Stimulated activated CD8-positive, alpha-beta memory T cell treated with anti-CD3 and anti-CD28 coated beads, Interleukin-15, amount 100 ng/mL, for 48 hours (primary cell): ENCODE data around the gene HLA-A.

Source experiments
- DNase-seq, 2 donors: peaks; one replicate each; pipeline ENCODE4 v3.0.0-alpha.2; 2020; ENCODE audit warnings: low read depth in 2 of 2

HLA-A gene

DNA sequence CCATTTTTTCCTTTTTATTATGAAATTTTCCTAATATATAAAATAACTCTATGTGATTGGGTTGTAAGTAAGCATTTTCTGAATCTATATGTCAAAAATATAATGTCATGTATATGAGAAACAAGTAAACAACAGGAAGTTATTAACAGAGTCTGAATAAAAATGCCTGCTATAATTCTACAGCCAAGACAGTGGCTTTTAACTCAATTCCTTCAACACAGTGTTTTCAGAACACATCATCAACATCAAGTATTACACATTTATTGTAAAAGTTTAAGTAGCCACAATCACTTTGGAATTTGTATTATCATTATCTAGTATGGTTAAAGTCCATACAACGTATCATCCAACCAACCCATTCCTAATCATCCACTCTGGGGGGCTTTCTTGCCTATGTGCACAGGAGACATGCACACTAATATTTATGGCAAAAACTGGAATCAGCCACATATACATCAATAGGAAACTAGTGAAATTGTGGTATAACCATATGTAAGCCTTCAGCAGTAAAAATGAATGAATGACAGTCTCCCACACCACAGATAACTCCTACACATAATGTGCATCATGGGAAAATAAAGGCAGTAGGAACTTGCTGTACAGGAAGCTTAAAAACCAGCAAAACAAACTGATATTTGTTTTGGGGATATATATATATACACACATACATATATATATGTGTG lies 6.9 kb upstream of the HLA-A start:
- no peak for DNase-seq

DNA sequence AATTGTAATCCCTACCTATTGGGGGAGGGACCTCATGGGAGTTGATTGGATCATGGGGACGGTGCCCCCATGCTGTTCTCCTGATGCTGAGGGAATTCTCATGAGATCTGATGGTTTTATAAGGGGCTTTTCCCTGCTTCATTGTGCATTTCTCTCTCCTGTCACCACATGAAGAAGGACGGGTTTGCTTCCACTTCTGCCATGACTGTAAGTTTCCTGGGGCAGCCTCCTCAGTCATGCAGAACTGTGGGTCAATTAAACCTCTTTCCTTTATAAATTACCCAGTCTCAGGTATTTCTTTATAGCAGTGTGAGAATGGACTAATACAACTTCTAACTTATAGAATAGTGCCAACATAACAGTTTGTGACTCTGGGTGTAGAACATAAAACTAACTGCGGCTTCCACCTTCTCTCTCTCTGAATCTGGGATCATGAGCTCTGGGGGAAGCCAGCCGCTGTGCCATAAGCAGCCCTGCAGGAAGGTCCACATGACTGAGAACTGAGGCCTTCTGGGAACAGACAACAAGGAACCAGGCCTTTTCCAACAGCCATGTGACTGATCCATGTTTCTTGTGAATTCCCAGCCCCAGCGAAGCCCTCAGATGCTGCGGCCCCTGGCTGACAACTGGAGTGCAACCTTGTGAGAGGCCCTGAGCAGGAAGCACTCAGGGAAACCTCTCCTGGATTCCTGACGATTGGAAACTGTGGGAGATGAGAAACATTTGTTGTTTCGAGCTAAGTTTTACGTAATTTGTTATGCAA lies 3.4 kb upstream of the HLA-A start:
- DNase-seq = no peak

DNA sequence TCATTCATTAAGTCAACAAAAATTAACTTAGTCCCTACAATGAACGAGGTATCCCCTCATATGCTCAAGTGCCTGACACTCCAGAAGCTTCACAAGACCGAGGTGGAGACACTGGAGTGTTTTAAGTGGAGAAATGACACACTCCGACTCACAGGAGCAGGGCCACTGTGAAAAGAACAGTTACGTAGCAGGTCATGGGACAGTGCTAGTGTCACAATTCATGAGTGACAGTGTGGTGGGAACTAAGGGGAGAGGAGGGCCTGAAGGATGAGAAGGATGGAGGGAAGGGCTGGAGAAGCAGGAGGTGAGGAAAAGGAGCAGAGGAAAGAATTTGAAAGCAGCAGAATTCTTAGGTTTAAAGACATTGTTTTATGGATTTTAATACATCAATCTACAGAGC lies 1.3 kb upstream of the HLA-A start:
- no peak for DNase-seq

DNA sequence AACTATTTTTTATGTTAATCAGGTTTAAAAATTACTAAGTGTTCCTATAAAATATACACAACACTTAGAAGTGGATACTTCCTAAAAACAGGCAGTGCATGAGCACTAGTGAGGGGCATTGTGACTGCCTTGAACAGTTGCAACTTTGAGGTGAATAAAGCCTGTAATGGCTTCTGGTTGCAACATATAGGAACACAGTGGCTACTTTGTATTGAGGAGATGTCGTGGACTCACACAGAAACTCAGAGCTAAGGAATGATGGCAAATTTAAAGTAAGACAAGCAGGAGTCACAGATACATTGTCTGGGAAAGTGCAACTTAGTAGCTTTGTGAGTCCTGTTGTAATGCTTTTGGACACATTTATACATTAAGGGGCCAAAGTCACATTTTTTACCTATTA lies 861 bp upstream of the HLA-A start:
- DNase-seq = no peak

DNA sequence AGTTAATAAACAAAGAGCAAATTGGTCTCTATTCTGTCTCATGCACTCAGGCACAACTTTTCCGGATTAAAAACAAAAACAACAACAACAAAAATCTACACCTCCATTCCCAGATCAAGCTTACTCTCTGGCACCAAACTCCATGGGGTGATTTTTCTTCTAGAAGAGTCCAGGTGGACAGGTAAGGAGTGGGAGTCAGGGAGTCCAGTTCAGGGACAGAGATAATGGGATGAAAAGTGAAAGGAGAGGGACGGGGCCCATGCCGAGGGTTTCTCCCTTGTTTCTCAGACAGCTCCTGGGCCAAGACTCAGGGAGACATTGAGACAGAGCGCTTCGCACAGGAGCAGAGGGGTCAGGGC lies 437 bp upstream of the HLA-A start:
- DNase-seq = no peak

DNA sequence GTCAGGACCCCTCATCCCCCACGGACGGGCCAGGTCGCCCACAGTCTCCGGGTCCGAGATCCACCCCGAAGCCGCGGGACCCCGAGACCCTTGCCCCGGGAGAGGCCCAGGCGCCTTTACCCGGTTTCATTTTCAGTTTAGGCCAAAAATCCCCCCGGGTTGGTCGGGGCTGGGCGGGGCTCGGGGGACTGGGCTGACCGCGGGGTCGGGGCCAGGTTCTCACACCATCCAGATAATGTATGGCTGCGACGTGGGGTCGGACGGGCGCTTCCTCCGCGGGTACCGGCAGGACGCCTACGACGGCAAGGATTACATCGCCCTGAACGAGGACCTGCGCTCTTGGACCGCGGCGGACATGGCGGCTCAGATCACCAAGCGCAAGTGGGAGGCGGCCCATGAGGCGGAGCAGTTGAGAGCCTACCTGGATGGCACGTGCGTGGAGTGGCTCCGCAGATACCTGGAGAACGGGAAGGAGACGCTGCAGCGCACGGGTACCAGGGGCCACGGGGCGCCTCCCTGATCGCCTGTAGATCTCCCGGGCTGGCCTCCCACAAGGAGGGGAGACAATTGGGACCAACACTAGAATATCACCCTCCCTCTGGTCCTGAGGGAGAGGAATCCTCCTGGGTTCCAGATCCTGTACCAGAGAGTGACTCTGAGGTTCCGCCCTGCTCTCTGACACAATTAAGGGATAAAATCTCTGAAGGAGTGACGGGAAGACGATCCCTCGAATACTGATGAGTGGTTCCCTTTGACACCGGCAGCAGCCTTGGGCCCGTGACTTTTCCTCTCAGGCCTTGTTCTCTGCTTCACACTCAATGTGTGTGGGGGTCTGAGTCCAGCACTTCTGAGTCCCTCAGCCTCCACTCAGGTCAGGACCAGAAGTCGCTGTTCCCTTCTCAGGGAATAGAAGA lies 978 bp downstream of the HLA-A start:
- DNase-seq = no peak

DNA sequence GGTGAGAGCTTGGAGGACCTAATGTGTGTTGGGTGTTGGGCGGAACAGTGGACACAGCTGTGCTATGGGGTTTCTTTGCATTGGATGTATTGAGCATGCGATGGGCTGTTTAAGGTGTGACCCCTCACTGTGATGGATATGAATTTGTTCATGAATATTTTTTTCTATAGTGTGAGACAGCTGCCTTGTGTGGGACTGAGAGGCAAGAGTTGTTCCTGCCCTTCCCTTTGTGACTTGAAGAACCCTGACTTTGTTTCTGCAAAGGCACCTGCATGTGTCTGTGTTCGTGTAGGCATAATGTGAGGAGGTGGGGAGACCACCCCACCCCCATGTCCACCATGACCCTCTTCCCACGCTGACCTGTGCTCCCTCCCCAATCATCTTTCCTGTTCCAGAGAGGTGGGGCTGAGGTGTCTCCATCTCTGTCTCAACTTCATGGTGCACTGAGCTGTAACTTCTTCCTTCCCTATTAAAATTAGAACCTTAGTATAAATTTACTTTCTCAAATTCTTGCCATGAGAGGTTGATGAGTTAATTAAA lies 3.0 kb downstream of the HLA-A start:
- no peak for DNase-seq

DNA sequence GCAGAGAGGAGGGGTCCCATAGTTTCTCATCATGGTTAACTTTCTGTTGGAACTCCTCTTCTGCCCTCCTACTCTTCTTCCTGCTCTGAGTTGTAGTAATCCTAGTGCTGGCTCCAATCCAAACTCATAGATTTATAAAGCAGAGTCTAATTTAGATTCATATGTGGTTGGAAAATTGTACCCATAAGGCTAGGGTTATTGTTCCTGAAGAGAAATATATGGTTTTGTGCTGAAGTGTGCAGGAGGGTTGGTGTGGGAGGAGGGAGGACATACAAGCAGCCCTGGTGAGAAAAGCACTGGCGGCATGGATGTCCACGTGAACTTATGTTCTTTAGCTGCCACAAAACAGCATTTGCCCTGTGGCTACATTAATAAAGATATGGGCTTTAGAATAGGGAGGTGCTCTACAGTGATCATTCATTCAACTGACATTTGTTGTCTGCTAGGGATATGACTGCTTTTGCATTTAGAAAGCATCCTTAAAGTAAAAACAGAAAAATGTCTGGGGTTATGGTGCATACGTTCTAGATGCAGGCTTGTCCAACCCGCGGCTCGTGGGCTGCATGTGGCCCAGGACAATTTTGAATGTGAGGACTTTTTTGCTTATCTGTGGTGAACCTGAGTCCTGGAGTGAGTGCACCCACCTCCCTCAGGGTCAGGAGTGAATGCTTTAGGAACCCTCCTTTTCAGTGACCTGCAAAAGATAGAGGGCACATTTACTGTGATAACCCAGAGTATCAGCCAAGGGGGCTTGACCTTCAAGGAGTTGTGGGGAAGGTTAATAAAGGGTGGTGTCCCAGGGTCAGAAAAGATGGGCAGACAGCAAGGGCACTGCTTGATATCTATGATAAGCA lies 4.1 kb downstream of the HLA-A start:
- DNase-seq = no peak

DNA sequence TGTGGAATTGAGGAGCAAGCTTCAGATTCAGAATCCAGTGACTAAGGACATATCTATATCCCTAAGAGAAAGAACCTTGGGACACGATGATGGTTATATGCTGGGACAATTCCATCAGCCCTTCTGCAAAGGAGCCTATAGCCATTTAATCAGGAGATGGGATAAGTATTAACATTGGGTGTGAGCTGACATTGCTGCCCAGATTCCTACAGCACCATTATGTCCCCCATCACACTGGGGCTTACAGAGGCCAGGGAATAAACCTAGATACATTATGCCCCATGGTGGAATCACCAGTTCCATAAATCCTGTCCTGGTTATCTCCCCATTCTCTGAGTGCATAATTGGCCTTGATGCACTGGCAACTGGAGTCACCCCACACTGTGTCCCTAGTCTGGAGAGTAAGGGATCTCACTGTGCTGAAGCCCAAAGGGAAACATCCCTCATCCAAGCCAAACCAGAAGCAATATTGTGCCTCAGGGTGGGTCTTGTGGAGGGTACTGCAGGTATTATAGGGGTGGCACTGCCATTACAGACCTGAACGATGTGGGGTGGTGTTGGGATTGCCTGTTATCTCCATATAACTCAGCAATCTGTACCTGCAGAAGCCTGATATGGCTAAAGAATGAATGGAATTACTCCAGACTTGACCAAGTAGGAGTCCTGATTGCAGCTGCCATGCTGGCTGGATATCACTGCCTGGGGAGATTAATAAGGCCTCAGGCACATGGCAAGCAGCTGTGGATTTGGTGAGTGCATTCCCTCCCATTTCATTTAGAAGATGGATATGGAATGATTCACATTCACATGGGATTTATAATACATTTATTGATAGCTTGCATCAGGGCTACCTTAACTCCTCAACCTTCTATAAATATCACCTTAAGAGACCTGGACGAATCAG lies 5.0 kb downstream of the HLA-A start:
- no peak for DNase-seq

DNA sequence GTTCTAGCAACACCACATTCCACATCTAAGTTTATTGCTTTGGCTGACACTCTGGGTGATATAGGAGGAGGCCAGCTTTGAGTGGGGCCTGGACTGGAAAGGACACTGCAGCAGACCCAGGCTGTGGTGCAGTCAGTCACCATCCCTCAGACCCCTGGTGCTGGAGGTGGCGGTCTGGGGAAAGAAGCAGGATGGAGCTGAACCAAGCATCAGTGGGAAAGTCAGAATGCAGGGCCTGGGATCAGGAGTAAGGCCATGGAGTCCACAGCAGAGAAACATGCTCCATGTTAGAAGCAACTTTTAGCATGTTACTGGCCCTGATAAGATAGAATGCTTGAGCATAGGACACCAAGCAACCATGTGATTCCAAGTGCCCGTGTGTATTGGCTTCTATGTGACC lies 5.9 kb downstream of the HLA-A start:
- no peak for DNase-seq

DNA sequence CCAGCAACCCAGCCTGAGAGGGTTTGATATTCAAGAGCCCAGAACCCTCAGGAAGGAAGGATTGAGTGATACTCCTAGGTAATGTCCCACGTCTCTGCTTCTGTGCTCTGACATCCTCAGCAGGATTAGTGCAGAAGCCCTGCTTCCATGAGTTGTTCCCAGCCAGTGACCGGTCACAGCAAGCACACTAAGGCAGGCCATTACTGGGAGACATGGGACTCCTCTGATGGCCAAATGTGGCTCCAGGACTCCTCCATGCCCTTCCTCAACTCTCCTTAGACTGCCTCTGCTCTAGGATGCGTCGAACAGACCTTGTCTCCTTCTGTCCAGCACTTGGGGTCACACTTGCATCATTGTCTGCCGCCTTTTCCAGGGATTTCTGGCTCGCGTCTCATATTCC lies 7.6 kb downstream of the HLA-A start:
- no peak for DNase-seq

DNA sequence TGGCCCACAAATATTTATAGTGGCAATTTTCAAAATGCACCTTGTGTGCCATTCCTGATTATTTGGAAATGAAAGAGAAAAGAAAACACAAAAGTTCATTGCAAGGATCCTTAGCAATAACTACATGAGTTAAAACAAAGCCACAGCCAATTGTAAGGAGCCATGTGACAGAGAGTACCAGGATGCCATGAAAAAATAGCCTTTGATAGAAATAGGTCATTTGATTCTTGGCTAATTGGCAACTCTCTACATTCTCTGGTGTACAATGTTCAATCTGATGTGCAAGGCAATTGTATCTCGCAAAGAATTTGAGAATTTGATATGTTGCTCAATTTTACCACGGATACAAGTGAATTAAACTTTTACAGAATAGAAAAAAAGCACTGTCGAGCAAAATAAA lies 9.6 kb downstream of the HLA-A start:
- no peak for DNase-seq

DNA sequence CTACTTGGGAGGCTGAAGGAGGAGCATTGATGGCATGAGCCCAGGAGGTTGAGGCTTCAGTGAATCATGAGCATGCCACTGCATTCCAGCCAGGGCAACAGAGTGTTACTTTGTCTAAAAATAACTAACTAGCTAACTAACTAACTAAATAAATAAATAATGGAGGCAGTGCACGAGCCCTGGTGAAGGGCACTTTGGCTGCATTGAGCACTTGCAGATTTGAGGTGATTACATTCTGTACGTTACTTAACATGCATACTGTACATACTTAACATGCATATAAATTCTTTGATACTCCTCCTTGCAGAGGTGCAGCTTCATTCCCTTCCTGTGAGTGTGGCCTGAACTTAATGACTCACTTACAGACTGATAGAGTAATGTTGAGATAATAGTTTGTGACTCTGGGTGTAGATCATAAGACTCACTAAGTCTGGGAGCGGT lies 10.7 kb downstream of the HLA-A start:
- no peak for DNase-seq

DNA sequence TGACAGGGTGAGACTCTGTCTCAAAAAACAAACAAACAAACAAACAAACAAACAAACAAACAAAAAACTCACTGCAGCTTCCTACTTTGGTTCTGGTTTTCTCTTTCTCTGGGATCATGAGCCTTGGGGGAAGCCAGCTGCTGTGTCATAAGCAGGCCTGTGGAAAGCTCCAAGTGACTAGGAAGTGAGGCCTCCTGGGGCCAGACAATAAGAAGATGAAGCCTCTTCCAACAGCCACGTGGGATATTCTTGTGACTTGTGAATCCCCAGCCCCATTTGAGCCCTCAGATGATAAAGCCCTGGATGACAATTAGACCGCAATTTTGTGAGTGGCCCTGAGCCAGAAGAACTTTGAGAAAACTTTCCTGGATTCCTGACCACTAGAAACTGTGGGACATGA lies 11.4 kb downstream of the HLA-A start:
- DNase-seq = no peak

DNA sequence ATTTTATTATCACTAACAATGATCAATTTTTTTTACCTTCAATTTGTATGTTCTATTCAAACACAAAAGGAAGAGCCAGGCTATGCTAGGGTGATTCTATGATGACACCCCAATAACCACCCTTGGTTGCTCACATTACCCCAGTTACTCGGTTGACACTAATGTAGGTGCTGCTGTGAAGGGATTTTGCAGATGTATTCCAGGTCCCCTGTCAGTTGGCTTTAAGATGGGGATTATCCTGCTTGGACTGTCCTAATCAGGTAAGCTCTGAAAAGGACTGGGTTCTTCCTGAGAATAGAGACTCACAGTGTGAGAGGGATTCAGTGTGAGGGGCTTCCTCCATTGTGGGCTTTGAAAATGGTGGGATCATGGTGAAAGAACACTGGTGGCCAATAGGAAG lies 11.9 kb downstream of the HLA-A start:
- no peak for DNase-seq

DNA sequence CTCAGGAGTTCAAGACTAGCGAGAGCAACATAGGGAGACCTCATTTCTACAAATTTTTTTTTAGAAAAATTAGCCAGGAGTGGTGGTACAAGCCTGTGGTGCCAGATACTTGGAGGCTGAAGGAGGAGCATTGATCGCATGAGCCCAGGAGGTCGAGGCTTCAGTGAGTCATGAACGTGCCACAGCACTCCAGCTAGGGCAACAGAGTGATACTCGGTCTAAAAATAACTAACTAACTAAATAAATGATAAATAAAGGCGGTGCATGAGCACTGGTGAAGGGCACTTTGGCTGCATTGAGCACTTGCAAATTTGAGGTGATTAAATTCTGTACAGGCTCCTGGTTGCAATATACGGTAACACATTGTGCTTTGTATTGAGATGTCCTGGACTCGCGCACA lies 13.5 kb downstream of the HLA-A start:
- no peak for DNase-seq

DNA sequence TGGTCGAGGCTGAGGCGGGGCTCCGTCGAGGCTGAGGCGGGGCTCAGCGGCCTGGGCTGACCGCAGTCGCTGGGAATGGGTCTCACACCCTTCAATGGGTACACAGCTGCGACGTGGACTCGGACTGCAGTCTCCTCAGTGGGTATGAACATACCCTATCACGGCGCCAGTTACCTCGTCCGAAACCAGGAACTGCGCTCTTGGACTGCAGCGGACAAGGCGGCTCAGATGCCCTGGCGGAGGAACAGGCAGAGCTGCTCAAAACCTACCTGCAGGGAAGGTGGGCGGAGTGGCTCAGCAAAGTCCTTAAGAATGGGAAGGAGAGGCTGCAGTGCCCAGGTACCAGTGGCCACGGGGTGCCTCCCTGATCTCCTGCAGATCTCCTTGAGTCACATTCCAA lies 14.2 kb downstream of the HLA-A start:
- DNase-seq = no peak

DNA sequence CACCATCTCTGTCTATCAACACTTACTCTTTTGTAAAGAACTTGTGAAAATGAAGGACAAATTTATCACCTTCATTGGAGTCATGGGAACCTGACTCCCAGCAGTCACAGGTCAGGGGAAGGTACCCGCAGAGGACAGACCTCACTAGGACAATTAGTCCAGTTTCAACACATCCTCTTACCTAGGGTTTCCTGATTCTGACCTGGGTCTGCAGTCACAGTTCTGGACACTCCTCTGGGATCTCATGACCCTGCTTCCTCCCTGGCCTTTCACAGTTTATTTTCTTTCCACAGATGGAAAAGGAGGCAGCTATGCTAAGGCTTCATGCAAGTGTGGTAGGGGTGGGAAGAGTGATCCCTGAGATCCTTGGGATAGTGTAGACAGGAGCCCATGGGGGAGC lies 15.7 kb downstream of the HLA-A start:
- DNase-seq = no peak

DNA sequence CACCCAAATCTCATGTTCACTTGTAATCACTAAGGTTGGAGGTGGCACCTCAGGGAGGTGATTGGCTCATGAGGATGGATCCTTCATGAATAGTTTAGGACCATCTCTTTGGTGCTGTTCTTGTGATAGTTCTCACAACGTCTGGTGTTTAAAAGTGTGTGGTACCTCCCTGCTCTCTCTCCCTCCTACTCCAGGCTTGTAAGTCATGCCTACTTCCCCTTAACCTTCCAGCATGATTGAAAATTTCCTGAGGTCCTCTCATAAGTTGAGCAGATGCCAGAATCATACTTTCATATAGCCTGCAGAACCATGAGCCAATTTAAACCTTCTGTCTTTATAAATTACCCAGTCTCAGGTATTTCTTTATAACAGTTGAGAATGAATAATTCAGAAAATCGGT lies 16.6 kb downstream of the HLA-A start:
- DNase-seq = no peak

DNA sequence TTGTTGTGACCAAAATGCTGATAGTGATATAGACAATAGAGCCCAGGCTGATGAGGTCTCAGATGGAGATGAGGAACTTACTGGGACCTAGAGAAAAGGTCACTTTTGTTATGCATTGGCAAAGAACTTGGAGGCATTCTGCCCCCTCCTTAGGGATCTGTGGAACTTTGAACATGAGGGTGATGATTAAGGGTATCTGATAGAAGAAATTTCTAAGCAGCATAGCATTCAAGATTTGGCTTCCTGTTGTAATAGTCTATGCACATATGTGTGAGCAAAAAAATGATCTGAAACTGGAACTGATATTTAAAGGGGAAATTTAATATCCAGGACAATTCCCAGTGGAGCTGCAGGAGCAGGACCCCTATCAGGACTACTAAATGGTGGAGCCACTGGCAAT lies 17.1 kb downstream of the HLA-A start:
- no peak for DNase-seq
